Activated B cell treated with CpG ODN at 0.5 μM for 24 hours (primary cell): ENCODE results near the gene TSPAN32. TPM values are rescaled to one million over a fixed set of nuclear protein-coding genes. Genes with fewer than 3 reads are reported as not detected.

Experiments
- ATAC-seq: fragments of 200-7000 bp; cut with Tn5 transposase; one replicate; pipeline ENCODE4 v1.10.0; 2021; ENCODE audit warnings: low read depth, mild to moderate bottlenecking, moderate library complexity
- CTCF ChIA-PET: fragments of 350-600 bp; sonication (Branson Sonifier 250); formaldehyde crosslinking; loops from one replicate; lab custom pipeline; 2021; ENCODE audit warnings: antibody characterized with exemption; lab: Charles Lee
- POLR2A ChIA-PET: fragments of 350-600 bp; sonication (Branson Sonifier 250); formaldehyde crosslinking; loops from one replicate; lab custom pipeline; 2021; ENCODE audit warnings: antibody characterized with exemption; lab: Charles Lee
- DNase-seq: peaks from one replicate; pipeline ENCODE4 v3.0.0; 2022
- H3K27ac Mint-ChIP-seq: one replicate; pipeline ENCODE4 v1.8.0; 2020; ENCODE audit warnings: mixed read lengths
- H3K27me3 Mint-ChIP-seq: one replicate; pipeline ENCODE4 v1.8.0; 2021; ENCODE audit warnings: mixed read lengths
- H3K36me3 Mint-ChIP-seq: one replicate; pipeline ENCODE4 v1.8.0; 2021; ENCODE audit warnings: low read depth, mixed read lengths
- H3K4me1 Mint-ChIP-seq: one replicate; pipeline ENCODE4 v1.8.0; 2021; ENCODE audit warnings: mixed read lengths
- H3K4me3 Mint-ChIP-seq: one replicate; pipeline ENCODE4 v1.8.0; 2020; ENCODE audit warnings: mild to moderate bottlenecking, mixed read lengths
- H3K9me3 Mint-ChIP-seq: one replicate; pipeline ENCODE4 v1.8.0; 2020; ENCODE audit warnings: mixed read lengths
- intact Hi-C: fragments of 100-400 bp; cut with micrococcal nuclease; formaldehyde crosslinking; loops from one replicate; pipeline ENCODE4 v1.15.1; 2024
- total RNA-seq: library from RNA; stranded (reverse); gene quantifications from 2 replicates; pipeline ENCODE4 v1.2.3, GENCODE V29; 2022
- TF ChIP-seq, protein P1 (sequence below): fragments of 200-600 bp; IDR thresholded peaks from one replicate; pipeline ENCODE4 v1.8.0; 2022; ENCODE audit warnings: antibody characterized with exemption, mild to moderate bottlenecking

The TSPAN32 gene
- total RNA-seq, 1 donor from 2014 or later, result 7.3 TPM

- DNase-seq, result peak; percentile 46
- H3K9me3 Mint-ChIP-seq, result no peaks in the 10 kb centered on the region
- H3K27ac Mint-ChIP-seq, result peak overlapping the region; percentile 89
- CTCF ChIA-PET, result interaction anchor here (0.6 to 11.2 kb wide), 4 partner anchors 11 to 120 kb away, joined by 3 to 321 read pairs (median 12); no protein-coding TSS in a partner anchor
- peaks cover 74% of the 10 kb centered on the region for H3K4me1 Mint-ChIP-seq
- intact Hi-C loops, result loop anchor here (2.0 to 5.0 kb wide), 2 partner anchors 76 to 602 kb away; partner anchors contain the start of gene CD81
- POLR2A ChIA-PET, result interaction anchor here (1.4 to 2.9 kb wide), 4 partner anchors 31 to 100 kb away, joined by 3 to 21 read pairs (median 10); partner anchors contain the start of genes ASCL2 and TSSC4
- H3K27me3 Mint-ChIP-seq, result no peaks in the 10 kb centered on the region
- peak overlapping the region; percentile 85 for H3K4me3 Mint-ChIP-seq
- TF ChIP-seq, protein P1, sequence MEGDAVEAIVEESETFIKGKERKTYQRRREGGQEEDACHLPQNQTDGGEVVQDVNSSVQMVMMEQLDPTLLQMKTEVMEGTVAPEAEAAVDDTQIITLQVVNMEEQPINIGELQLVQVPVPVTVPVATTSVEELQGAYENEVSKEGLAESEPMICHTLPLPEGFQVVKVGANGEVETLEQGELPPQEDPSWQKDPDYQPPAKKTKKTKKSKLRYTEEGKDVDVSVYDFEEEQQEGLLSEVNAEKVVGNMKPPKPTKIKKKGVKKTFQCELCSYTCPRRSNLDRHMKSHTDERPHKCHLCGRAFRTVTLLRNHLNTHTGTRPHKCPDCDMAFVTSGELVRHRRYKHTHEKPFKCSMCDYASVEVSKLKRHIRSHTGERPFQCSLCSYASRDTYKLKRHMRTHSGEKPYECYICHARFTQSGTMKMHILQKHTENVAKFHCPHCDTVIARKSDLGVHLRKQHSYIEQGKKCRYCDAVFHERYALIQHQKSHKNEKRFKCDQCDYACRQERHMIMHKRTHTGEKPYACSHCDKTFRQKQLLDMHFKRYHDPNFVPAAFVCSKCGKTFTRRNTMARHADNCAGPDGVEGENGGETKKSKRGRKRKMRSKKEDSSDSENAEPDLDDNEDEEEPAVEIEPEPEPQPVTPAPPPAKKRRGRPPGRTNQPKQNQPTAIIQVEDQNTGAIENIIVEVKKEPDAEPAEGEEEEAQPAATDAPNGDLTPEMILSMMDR, result no peak
- peaks cover 12% of the 10 kb centered on the region for H3K36me3 Mint-ChIP-seq
- peak; percentile 34 for ATAC-seq
Observed at GRCh38 chr11:2300290-2300935, 1.4 kb upstream of the TSPAN32 start.

GRCh38 chr11:2300936-2301630 is 730 bp upstream of the TSPAN32 start:
- Mint-ChIP-seq H3K27ac (peak overlapping the region; percentile 89), H3K9me3 (no peaks in the 10 kb centered on the region), H3K4me1 (peaks cover 80% of the 10 kb centered on the region), H3K4me3 (peak overlapping the region; percentile 85), H3K27me3 (no peaks in the 10 kb centered on the region), H3K36me3 (peaks cover 12% of the 10 kb centered on the region)
- intact Hi-C loops, result loop anchor here (1.0 to 5.0 kb wide), 3 partner anchors 32 to 601 kb away; partner anchors contain the start of gene CD81
- CTCF ChIA-PET, result interaction anchor here (0.9 to 11.2 kb wide), 3 partner anchors 103 to 149 kb away, joined by 3 to 321 read pairs (median 18); no protein-coding TSS in a partner anchor
- peak; percentile 35 for ATAC-seq
- POLR2A ChIA-PET, result interaction anchor here (0.6 to 2.9 kb wide), 10 partner anchors 31 to 1725 kb away, joined by 3 to 21 read pairs (median 7); partner anchors contain the start of genes ASCL2, CD81 and TSSC4
- peak; percentile 37 for DNase-seq
- TF ChIP-seq, protein P1, result no peak

- Mint-ChIP-seq H3K4me3 (peak overlapping the region; percentile 85), H3K27ac (peak overlapping the region; percentile 89), H3K9me3 (no peaks in the 10 kb centered on the region), H3K27me3 (no peaks in the 10 kb centered on the region), H3K4me1 (peaks cover 83% of the 10 kb centered on the region), H3K36me3 (peaks cover 7% of the 10 kb centered on the region)
- TF ChIP-seq, protein P1, result no peak
- ATAC-seq, result peak; percentile 4
- intact Hi-C loops, result loop anchor here (5.0 kb wide), 1 partner anchor 600 kb away; a partner anchor contains a TSS
- POLR2A ChIA-PET, result interaction anchor here (0.7 to 2.9 kb wide), 8 partner anchors 33 to 118 kb away, joined by 3 to 21 read pairs (median 7); partner anchors contain the start of genes ASCL2, CD81 and TSSC4
- CTCF ChIA-PET, result interaction anchor here (0.9 to 11.2 kb wide), 3 partner anchors 98 to 151 kb away, joined by 3 to 321 read pairs (median 5); partner anchors contain the start of gene TSSC4
- DNase-seq, result peak; percentile 34
Observed at GRCh38 chr11:2302306-2302895, 588 bp downstream of the TSPAN32 start.

GRCh38 chr11:2302896-2303626 is 1.2 kb downstream of the TSPAN32 start:
- TF ChIP-seq, protein P1, result no peak
- no peaks in the 10 kb centered on the region for H3K27me3 Mint-ChIP-seq
- DNase-seq (no peak), ATAC-seq (no peak)
- H3K4me1 Mint-ChIP-seq, result peaks cover 78% of the 10 kb centered on the region
- peak overlapping the region; percentile 89 for H3K27ac Mint-ChIP-seq
- CTCF ChIA-PET, result interaction anchor here (2.2 to 11.2 kb wide), 2 partner anchors 110 to 117 kb away, joined by 9 to 321 read pairs; no protein-coding TSS in a partner anchor
- H3K4me3 Mint-ChIP-seq, result peak overlapping the region; percentile 70
- intact Hi-C loops, result loop anchor here (5.0 kb wide), 1 partner anchor 599 kb away; a partner anchor contains a TSS
- no peaks in the 10 kb centered on the region for H3K9me3 Mint-ChIP-seq
- POLR2A ChIA-PET, result interaction anchor here (1.5 to 2.9 kb wide), 7 partner anchors 33 to 117 kb away, joined by 3 to 21 read pairs (median 7); partner anchors contain the start of genes ASCL2, CD81 and TSSC4
- peaks cover under 1% of the 10 kb centered on the region for H3K36me3 Mint-ChIP-seq
